Fibroblast of lung (primary cell): ENCODE data around the gene PYROXD2.

ENCODE experiments used
- EZH2 ChIP-seq: IDR thresholded peaks from 2 replicates; pipeline ENCODE4 v1.5.1; 2012; ENCODE audit warnings: low read length, control low read depth, mild to moderate bottlenecking; ENCODE audit errors: missing control alignments
- TF ChIP-seq, protein P1 (sequence below), 2 donors: IDR thresholded peaks in 1 of 2; conservative IDR thresholded peaks in 1 of 2; 1 replicate in 1 of 2; 2 replicates in 1 of 2; pipeline ENCODE4 v1.5.1; 2011 to 2012; ENCODE audit warnings: low read length in 2 of 2, control low read depth in 1 of 2, inconsistent platforms in 1 of 2, low read depth in 1 of 2, mild to moderate bottlenecking in 1 of 2

DNA sequence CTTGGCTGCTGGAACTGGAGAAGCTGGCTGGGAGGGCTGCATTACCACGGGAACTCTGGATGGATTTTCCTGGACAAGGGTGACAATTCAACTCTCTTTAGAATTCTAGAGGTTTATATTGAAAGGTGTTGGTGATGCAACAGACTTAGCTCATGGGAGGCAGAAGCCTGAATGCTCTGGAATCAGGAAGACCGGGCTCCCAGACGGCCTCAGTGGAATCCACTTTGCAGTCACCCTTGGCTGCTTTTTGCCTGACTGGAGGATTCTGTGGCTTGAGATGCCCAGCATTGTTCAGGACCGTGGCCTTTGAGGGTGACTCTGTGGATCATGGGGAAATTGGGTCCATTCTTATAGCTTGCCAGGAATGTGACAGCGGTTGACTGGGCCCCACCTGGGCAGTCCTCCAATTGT lies 32.3 kb downstream of the PYROXD2 start:
- TF ChIP-seq, protein P1, sequence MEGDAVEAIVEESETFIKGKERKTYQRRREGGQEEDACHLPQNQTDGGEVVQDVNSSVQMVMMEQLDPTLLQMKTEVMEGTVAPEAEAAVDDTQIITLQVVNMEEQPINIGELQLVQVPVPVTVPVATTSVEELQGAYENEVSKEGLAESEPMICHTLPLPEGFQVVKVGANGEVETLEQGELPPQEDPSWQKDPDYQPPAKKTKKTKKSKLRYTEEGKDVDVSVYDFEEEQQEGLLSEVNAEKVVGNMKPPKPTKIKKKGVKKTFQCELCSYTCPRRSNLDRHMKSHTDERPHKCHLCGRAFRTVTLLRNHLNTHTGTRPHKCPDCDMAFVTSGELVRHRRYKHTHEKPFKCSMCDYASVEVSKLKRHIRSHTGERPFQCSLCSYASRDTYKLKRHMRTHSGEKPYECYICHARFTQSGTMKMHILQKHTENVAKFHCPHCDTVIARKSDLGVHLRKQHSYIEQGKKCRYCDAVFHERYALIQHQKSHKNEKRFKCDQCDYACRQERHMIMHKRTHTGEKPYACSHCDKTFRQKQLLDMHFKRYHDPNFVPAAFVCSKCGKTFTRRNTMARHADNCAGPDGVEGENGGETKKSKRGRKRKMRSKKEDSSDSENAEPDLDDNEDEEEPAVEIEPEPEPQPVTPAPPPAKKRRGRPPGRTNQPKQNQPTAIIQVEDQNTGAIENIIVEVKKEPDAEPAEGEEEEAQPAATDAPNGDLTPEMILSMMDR (conservative IDR thresholded peaks at IDR 0.05 in 1 of 2, IDR thresholded peaks at IDR 0.05 in 1 of 2; ENCODE audit: low read depth in 1 of 2, low read length in 2 of 2) = no peak
- no peak for TF ChIP-seq EZH2
